Measurements from ENCODE around the gene GRK5.

The GRK5 gene

DNA sequence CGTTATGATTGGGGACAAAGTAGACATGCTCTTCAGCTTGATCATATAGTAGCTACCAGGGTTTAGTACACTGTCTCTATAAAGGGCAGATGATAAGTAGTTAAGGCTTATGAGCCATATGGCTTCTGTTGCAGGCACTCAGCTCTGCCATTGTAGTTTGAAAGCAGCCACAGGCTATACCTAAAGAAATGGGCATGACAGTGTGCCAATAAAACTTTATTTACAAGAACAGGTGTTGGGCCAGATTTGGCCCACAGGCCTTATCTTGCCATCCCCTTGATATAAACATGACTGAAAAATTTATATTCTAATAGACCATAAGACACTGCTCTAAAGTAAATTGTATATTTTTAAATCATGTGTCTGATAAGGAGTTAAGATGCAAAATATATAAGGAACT lies 36.6 kb downstream of the GRK5 start:
- Histone ChIP-seq H3K23ac (ENCODE audit: low read depth, low read length, poor library complexity) (no peak overlapping the region), H2BK120ac (ENCODE audit: low read depth, low read length) (no peak overlapping the region), H3K27me3 (ENCODE audit: control insufficient read depth in 3 of 3, insufficient read depth in 3 of 3, low read depth in 1 of 3, low read length in 3 of 3) (no peaks in the 10 kb centered on the region), H4K8ac (ENCODE audit: low read depth, low read length) (no peak overlapping the region), H2BK15ac (ENCODE audit: low read length) (no peak overlapping the region), H2AFZ (ENCODE audit: low read length) (no peak overlapping the region), H3K14ac (ENCODE audit: low read length) (no peak overlapping the region), H2BK5ac (ENCODE audit: low read length) (no peak overlapping the region), H4K91ac (ENCODE audit: low read depth, low read length, poor library complexity) (no peak overlapping the region), H3K4me1 (ENCODE audit: control insufficient read depth in 2 of 2, insufficient read depth in 1 of 2, low read depth in 1 of 2, low read length in 2 of 2) (peaks cover 7 to 11% of the 10 kb centered on the region in 2 donors), H3K9ac (ENCODE audit: low read depth, low read length, poor library complexity) (no peak overlapping the region), H3K18ac (ENCODE audit: low read length) (no peak overlapping the region), H3K9me3 (replicated peaks in 1 of 2; ENCODE audit: control insufficient read depth in 2 of 2, insufficient read depth in 1 of 2, low read depth in 1 of 2, low read length in 2 of 2) (no peaks in the 10 kb centered on the region), H2AK5ac (ENCODE audit: low read depth, low read length) (no peak overlapping the region), H3K27ac (replicated peaks; ENCODE audit: low read length) (peak overlapping the region; percentile 20), H3K4ac (ENCODE audit: low read length) (no peak overlapping the region), H3K4me3 (ENCODE audit: low read length in 2 of 2) (no peak overlapping the region), H2BK12ac (ENCODE audit: low read length) (no peak overlapping the region), H3K36me3 (replicated peaks in 1 of 2; ENCODE audit: control insufficient read depth in 2 of 2, insufficient read depth in 2 of 2, low read length in 2 of 2) (no peaks in the 10 kb centered on the region), H3K4me2 (ENCODE audit: insufficient read depth, low read length, poor library complexity, severe bottlenecking) (no peak overlapping the region), H3K79me1 (ENCODE audit: low read depth, low read length) (peaks cover 5% of the 10 kb centered on the region)
- no peak for DNase-seq (ENCODE audit: low spot score)
- no CpG with 5 or more reads among the region's 1 CpG for WGBS, 2 donors (ENCODE audit: extremely low coverage in 2 of 2, insufficient read length in 2 of 2, insufficient replicate concordance in 1 of 2)

DNA sequence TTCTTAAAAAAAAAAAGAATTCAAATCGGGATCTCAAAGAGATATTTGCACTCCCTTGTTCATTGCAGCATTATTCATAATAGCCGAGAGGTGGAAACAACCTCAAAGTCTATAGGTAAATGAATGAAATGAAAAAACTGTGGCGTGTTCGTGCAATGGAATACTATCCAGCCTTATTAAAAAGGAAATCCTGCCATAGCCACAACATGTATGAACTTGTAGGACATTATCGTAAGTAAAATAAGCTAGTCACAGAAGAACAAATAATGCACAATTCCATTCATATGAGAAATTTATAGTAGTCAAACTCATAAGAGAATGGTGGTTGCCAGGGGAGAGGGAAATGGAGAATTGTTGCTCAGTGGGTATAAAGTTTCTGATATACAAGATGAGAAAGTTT lies 37.9 kb downstream of the GRK5 start:
- Histone ChIP-seq H2BK15ac (ENCODE audit: low read length) (no peak overlapping the region), H3K9ac (ENCODE audit: low read depth, low read length, poor library complexity) (no peak overlapping the region), H4K91ac (ENCODE audit: low read depth, low read length, poor library complexity) (no peak overlapping the region), H3K36me3 (replicated peaks in 1 of 2; ENCODE audit: control insufficient read depth in 2 of 2, insufficient read depth in 2 of 2, low read length in 2 of 2) (no peaks in the 10 kb centered on the region), H3K4me2 (ENCODE audit: insufficient read depth, low read length, poor library complexity, severe bottlenecking) (no peak overlapping the region), H3K27ac (replicated peaks; ENCODE audit: low read length) (no peak overlapping the region), H2BK12ac (ENCODE audit: low read length) (no peak overlapping the region), H3K9me3 (replicated peaks in 1 of 2; ENCODE audit: control insufficient read depth in 2 of 2, insufficient read depth in 1 of 2, low read depth in 1 of 2, low read length in 2 of 2) (no peaks in the 10 kb centered on the region), H3K14ac (ENCODE audit: low read length) (no peak overlapping the region), H3K4me3 (ENCODE audit: low read length in 2 of 2) (no peak overlapping the region), H2BK5ac (ENCODE audit: low read length) (no peak overlapping the region), H3K18ac (ENCODE audit: low read length) (no peak overlapping the region), H2AK5ac (ENCODE audit: low read depth, low read length) (no peak overlapping the region), H3K27me3 (ENCODE audit: control insufficient read depth in 3 of 3, insufficient read depth in 3 of 3, low read depth in 1 of 3, low read length in 3 of 3) (no peaks in the 10 kb centered on the region), H2BK120ac (ENCODE audit: low read depth, low read length) (no peak overlapping the region), H3K79me1 (ENCODE audit: low read depth, low read length) (peaks cover 5% of the 10 kb centered on the region), H4K8ac (ENCODE audit: low read depth, low read length) (no peak overlapping the region), H3K4ac (ENCODE audit: low read length) (no peak overlapping the region), H2AFZ (ENCODE audit: low read length) (no peak overlapping the region), H3K23ac (ENCODE audit: low read depth, low read length, poor library complexity) (no peak overlapping the region), H3K4me1 (ENCODE audit: control insufficient read depth in 2 of 2, insufficient read depth in 1 of 2, low read depth in 1 of 2, low read length in 2 of 2) (peaks cover 7 to 11% of the 10 kb centered on the region in 2 donors)
- WGBS, 2 donors (ENCODE audit: extremely low coverage in 2 of 2, insufficient read length in 2 of 2, insufficient replicate concordance in 1 of 2), result no CpG with 5 or more reads among the region's 5 CpGs
- no peak for DNase-seq (ENCODE audit: low spot score)

DNA sequence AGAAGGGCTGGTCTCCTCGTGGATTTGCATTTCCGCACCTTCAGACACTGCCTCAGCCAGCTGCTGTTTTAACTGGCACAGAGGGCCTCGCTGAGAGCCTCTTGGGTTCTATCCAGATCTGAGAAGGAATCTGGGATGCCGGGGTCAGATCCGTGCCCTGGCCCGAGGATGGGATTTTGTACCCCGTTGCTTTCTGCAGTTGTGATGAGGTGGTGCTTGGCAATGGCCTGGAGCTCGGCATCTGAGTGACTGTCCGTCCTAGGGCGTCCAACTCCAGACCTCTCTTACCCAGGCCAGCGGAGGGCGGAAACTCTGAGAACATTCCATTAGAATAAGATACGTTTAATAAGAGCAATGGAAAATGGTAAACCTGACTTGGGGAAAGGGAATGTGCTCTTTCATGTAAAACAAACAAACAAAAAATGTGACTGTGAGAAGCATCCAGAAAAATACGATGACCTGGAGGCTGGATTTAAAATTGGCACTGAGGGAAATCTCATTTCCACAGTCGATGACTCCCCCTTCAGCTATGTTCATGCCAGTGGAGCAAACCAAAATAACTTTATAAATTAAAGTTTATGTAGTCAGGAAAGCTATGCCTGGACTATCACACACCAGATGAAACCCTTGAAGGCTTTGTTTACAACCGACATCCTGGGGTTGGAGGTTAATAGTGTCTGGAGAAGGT lies 39.6 kb downstream of the GRK5 start:
- WGBS, 2 donors (ENCODE audit: extremely low coverage in 2 of 2, insufficient read length in 2 of 2, insufficient replicate concordance in 1 of 2), result no CpG with 5 or more reads among the region's 16 CpGs
- H3K4me3 ChIP-seq (ENCODE audit: low read length in 2 of 2), result no peak overlapping the region
- no peak overlapping the region for H4K91ac ChIP-seq (ENCODE audit: low read depth, low read length, poor library complexity)
- H4K8ac ChIP-seq (ENCODE audit: low read depth, low read length), result no peak overlapping the region
- no peak overlapping the region for H2AFZ ChIP-seq (ENCODE audit: low read length)
- H3K79me1 ChIP-seq (ENCODE audit: low read depth, low read length), result peaks cover 6% of the 10 kb centered on the region
- H2AK5ac ChIP-seq (ENCODE audit: low read depth, low read length), result no peak overlapping the region
- H3K14ac ChIP-seq (ENCODE audit: low read length), result no peak overlapping the region
- no peaks in the 10 kb centered on the region for H3K9me3 ChIP-seq (replicated peaks in 1 of 2; ENCODE audit: control insufficient read depth in 2 of 2, insufficient read depth in 1 of 2, low read depth in 1 of 2, low read length in 2 of 2)
- H3K4ac ChIP-seq (ENCODE audit: low read length), result no peak overlapping the region
- no peak overlapping the region for H2BK15ac ChIP-seq (ENCODE audit: low read length)
- no peak overlapping the region for H2BK5ac ChIP-seq (ENCODE audit: low read length)
- H3K27me3 ChIP-seq (ENCODE audit: control insufficient read depth in 3 of 3, insufficient read depth in 3 of 3, low read depth in 1 of 3, low read length in 3 of 3), result no peaks in the 10 kb centered on the region
- no peaks in the 10 kb centered on the region for H3K36me3 ChIP-seq (replicated peaks in 1 of 2; ENCODE audit: control insufficient read depth in 2 of 2, insufficient read depth in 2 of 2, low read length in 2 of 2)
- no peak for DNase-seq (ENCODE audit: low spot score)
- H2BK12ac ChIP-seq (ENCODE audit: low read length), result no peak overlapping the region
- H3K23ac ChIP-seq (ENCODE audit: low read depth, low read length, poor library complexity), result no peak overlapping the region
- peak overlapping the region; percentile 41 for H3K18ac ChIP-seq (ENCODE audit: low read length)
- H2BK120ac ChIP-seq (ENCODE audit: low read depth, low read length), result no peak overlapping the region
- H3K9ac ChIP-seq (ENCODE audit: low read depth, low read length, poor library complexity), result no peak overlapping the region
- no peak overlapping the region for H3K4me2 ChIP-seq (ENCODE audit: insufficient read depth, low read length, poor library complexity, severe bottlenecking)
- no peak overlapping the region for H3K27ac ChIP-seq (replicated peaks; ENCODE audit: low read length)
- H3K4me1 ChIP-seq (ENCODE audit: control insufficient read depth in 2 of 2, insufficient read depth in 1 of 2, low read depth in 1 of 2, low read length in 2 of 2), result peaks cover 10 to 15% of the 10 kb centered on the region in 2 donors

DNA sequence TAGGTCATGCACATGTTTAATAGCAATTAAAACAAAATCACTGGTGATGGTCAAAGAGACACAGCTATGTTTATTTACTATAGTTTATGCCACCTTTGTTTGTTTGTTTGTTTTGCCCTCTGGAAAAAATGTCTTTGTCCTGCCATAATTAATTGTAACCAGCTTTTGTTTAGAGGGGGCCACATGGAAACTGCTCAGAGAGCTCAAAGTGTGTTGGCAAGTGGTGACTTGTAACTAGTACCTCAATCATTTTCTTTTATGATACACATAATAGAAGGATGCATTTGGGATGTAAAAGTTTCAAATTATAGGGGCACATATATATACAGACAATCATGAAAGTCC lies 40.2 kb downstream of the GRK5 start:
- H2AFZ ChIP-seq (ENCODE audit: low read length), result no peak overlapping the region
- H3K27ac ChIP-seq (replicated peaks; ENCODE audit: low read length), result no peak overlapping the region
- no peak overlapping the region for H3K18ac ChIP-seq (ENCODE audit: low read length)
- H3K4me3 ChIP-seq (ENCODE audit: low read length in 2 of 2), result no peak overlapping the region
- no peak overlapping the region for H2BK5ac ChIP-seq (ENCODE audit: low read length)
- no peaks in the 10 kb centered on the region for H3K9me3 ChIP-seq (replicated peaks in 1 of 2; ENCODE audit: control insufficient read depth in 2 of 2, insufficient read depth in 1 of 2, low read depth in 1 of 2, low read length in 2 of 2)
- no peak for DNase-seq (ENCODE audit: low spot score)
- no peak overlapping the region for H2AK5ac ChIP-seq (ENCODE audit: low read depth, low read length)
- H2BK12ac ChIP-seq (ENCODE audit: low read length), result no peak overlapping the region
- peaks cover 6% of the 10 kb centered on the region for H3K79me1 ChIP-seq (ENCODE audit: low read depth, low read length)
- no peak overlapping the region for H3K9ac ChIP-seq (ENCODE audit: low read depth, low read length, poor library complexity)
- H2BK120ac ChIP-seq (ENCODE audit: low read depth, low read length), result no peak overlapping the region
- H2BK15ac ChIP-seq (ENCODE audit: low read length), result no peak overlapping the region
- H4K91ac ChIP-seq (ENCODE audit: low read depth, low read length, poor library complexity), result no peak overlapping the region
- no peak overlapping the region for H3K14ac ChIP-seq (ENCODE audit: low read length)
- H4K8ac ChIP-seq (ENCODE audit: low read depth, low read length), result no peak overlapping the region
- H3K36me3 ChIP-seq (replicated peaks in 1 of 2; ENCODE audit: control insufficient read depth in 2 of 2, insufficient read depth in 2 of 2, low read length in 2 of 2), result no peaks in the 10 kb centered on the region
- H3K4me1 ChIP-seq (ENCODE audit: control insufficient read depth in 2 of 2, insufficient read depth in 1 of 2, low read depth in 1 of 2, low read length in 2 of 2), result peaks cover 6 to 12% of the 10 kb centered on the region in 2 donors
- H3K23ac ChIP-seq (ENCODE audit: low read depth, low read length, poor library complexity), result no peak overlapping the region
- no peaks in the 10 kb centered on the region for H3K27me3 ChIP-seq (ENCODE audit: control insufficient read depth in 3 of 3, insufficient read depth in 3 of 3, low read depth in 1 of 3, low read length in 3 of 3)
- H3K4ac ChIP-seq (ENCODE audit: low read length), result no peak overlapping the region
- H3K4me2 ChIP-seq (ENCODE audit: insufficient read depth, low read length, poor library complexity, severe bottlenecking), result no peak overlapping the region
